ENCODE results near the gene SPG21.

Gene SPG21

DNA sequence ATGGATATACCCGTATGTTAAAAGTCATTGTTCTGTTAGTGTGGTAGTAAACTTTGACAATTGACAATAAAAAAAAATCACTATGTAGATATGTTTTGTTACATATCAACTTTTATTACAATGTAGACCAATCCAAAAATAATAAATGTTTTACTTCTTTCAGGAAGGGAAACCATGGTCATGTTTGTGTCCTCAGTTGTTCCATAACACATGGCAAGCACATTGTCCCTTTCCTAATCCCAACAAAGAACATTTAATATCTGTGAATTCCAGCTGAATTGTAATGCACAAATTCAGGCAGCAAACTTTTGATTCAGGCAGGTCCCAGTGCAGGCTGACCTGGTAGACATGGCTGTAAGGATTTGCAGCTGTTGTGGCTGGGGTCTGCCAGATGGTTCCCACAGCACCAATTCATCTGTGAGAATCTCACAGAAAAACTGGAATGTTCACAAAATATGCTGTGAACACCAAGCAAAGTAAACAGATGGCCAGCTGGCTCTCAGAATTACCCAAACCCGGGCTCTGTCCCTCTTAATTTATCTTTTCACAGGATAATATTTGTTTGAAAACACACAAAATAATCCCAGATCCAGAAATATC, 1.9 kb upstream of the SPG21 start:
- no peak for DNase-seq

DNA sequence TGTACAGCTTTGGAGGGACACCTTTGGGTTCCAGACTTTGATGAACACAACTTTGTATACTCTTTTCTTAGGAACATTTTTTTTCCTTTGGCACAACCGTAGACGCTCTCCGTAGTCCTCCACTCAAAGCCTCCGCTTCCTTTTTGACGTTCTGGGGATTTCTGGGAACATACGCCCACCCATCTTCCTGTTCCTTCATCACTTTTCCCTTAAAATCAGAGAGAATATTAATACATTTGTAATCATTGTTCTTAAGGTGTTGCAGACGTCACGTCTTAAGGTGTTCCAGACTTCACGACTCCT, 405 bp upstream of the SPG21 start:
- DNase-seq = no peak

DNA sequence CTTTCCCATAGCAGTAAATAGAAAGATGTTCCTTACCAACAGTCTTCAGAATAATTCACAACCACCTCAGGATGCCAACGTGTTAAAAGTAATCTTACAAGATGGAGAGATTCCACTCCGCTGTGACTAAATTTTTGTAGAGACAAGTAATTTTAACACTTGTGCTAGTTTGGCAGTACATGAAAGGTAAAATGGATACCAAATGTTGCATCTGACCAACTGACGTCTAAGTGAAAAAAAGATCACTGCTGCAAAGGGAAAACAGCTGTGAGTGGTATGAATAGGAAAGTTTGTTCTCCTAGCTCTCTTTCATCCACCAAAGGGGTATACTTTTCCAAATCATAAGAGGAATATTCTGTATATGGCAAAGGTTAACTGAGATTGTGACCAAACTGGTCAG, 2.6 kb downstream of the SPG21 start:
- DNase-seq = no peak

DNA sequence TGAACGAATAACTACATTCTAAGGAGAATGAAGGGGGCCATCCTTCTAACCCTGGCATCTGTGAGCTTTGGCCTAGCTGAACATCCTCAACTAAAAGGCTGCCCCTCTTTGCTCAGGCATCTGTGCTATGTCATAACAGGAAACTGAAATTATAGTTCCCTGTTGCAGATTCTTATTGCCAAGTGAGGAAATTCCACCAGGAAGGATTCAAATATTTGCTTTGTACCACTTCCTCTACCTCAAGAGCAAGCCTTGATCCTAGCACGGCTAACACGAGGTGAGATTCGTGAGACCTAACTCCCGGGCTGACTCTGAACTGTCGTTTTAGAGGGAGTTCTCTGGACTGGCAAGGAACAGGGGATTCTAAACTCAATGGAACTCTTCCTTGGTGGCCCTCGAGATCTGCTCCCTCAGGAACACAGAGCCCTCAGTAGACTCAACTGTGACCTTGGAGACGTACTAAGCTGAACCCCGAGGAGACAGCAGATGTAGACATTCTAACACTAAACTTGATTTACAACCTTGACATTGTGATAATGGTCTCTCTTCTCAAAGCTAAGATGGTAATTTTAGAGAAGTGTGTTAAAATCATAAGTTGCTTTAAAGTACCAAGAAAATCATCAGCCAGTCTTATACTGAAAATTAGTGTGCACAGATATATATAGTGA, 4.2 kb downstream of the SPG21 start:
- DNase-seq = no peak

DNA sequence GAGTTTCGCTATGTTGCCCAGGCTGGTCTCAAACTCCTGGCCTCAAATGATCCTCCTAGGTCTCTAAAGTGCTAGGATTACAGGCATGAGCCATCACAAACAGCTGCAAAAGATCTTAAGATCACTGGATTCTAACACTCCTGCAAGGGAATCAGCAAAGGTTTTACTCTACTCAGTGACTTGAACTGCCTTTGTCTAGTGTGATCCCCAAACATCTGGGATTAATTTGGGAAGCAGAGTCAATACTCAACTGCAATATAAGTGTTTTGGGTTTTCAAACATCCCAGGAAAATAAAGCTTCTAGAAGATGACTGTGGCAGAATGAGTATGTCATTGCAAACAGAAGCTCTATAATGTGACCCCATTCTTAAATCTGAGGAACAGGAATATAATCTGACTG, 7.2 kb downstream of the SPG21 start:
- no peak for DNase-seq

DNA sequence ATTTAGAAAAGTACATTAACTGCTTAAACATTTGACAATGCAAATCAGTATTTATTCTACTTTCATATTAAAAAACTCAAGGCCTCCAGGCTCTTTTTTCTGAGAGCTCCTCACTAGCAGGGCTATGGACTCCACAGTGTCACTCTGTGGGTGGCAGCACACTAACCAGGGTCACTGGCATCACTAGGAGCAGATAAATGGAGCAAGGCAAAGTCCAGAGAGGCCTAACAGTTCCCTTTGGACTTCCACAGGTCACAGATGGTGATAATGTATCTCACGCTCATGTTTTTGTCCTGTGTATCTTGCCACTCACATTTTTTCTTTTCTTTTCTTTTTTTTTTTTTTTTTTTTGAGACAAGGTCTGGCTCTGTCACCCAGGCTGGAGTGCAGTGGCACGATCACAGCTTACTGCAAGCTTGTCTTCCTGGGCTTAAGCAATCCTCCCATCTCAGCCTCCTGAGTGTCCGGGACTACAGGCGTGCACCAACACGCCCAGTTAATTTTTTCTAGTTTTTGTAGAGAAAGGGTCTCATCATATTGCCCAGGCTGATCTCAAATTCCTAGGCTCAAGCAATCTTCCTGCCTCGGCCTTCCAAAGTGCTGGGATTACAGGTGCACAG, 7.8 kb downstream of the SPG21 start:
- DNase-seq = no peak

DNA sequence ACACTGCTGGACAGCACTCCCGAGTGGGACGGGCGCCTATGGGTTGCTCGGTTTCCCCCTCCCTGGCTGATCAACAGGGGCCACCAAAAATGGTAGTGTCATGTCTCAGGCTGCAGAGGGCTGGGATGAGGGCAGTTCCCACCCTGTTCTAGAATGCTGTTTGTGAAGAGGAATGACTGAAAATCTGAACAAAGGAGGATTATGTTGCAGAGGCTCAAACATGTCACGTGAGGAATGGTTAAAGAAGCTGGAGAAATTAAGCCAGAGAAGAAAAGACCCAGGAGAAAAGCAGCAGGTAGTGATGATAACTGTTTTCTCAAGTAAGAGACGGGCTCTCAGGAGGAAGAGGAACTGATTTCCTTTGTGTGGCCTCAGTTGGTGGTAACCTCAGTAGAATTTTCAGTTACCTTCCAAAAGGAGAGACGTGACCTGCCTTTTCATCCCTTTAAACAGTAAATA, 10.4 kb downstream of the SPG21 start:
- no peak for DNase-seq

- DNase-seq = no peak
Measured at GRCh38 chr15:64975390-64975789, 14.3 kb downstream of the SPG21 start.

- no peak for DNase-seq
Measured at GRCh38 chr15:64970698-64971097, 19.0 kb downstream of the SPG21 start.

DNA sequence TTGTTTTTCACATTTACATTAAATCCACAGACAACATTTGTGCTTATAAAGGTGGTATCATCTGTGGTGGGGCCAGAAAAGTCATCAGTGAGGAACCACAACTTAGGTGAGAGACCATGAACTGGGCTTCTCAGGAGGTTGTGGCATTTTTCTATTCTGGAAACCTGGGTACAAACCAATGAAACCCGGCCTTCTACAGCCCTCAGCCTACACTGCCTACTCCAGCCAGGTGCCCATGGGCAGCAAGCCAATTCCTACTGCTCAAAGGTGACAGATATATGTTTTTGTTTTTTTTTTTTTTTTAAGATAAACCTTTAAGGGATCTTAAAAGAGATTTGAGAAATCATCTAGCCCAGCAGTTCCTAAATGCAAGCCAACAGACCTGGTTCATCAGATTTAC, 20.3 kb downstream of the SPG21 start:
- DNase-seq = no peak

GRCh38 chr15:64961013-64961412, 28.7 kb downstream of the SPG21 start:
- DNase-seq = no peak

- no peak for DNase-seq
Measured at GRCh38 chr15:64960153-64960552, 29.6 kb downstream of the SPG21 start.

GRCh38 chr15:64959128-64959527, 30.6 kb downstream of the SPG21 start:
- DNase-seq = no peak

- DNase-seq = no peak
Measured at GRCh38 chr15:64954395-64954794, 35.3 kb downstream of the SPG21 start.

GRCh38 chr15:64951777-64952418, 37.8 kb downstream of the SPG21 start:
- no peak for DNase-seq

DNA sequence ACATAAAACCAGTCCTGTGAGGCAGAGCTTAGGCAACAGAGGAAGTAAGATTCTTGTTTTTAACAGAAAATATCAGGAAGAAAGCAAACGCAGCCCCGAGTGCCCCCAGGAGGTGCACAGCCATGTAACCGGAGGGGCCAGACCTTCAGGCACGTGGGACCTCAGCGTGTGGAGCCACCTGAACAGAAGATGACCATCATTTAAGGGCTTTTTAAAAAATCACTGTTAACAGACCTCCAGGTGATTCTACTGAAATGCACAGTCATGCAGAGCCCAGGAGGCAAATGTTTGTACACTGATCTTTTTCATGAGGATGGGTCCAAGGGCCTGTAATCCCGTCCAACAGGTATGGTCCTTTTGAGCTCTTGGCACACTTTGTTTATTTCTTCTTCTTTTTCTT, 38.8 kb downstream of the SPG21 start:
- no peak for DNase-seq

- no peak for DNase-seq
Measured at GRCh38 chr15:64949383-64950186, 40.1 kb downstream of the SPG21 start.

DNA sequence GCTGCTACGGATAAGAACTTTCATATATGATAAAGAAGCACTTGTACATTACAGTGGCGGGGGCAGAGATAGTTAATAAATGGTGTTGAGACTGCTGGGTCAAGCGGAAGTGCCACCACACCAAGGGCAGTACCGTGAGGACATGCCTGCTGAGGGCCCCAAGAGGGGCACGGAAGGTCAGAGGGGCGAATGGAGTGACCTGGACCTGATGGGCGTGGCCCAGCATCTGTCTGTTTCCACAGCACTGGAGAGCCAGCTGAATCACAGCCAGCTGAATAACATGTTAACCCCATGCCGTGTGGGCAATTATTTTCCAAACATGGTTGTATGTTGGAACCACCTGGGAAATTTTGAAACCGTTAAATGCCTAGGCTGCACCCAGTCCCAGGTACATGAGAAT, 40.8 kb downstream of the SPG21 start:
- no peak for DNase-seq

DNA sequence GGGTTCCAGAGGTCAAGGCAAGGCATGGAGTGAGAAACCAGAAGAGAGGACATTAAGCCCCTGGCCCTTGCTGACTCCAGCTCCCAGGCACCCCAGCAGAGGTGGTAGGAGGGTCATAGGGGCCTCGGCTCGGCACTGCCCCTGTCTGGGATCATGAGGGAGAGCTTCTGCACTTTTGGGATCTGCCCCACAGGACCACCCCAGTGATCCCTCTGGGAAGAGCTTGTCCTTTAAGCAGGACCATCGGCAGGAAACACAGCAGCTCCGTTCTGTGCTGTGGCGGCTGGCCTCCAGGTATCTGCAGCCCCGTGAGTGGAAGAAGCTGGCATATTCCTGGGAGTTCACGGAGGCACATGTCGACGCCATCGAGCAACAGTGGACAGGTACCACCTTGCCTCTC, 42.5 kb downstream of the SPG21 start:
- no peak for DNase-seq

DNA sequence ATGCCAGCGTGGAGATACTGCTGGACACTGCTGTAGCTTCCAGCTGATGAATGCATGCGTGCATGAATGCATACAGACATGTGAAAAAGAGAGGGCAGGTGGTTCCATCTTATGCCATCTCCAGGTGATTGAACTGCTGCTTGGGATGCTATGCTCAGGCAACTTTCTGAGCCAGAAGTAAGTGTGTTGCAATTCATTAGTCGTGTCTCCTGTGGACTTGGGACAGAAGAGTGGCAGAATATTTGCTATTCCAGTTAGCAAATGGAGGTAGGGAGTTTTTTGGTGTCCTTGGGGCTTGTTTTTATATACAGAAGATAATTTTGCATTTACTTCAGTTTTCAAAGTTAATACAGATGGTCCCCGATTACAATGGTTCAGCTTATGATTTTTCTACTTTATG, 44.8 kb downstream of the SPG21 start:
- DNase-seq = no peak

DNA sequence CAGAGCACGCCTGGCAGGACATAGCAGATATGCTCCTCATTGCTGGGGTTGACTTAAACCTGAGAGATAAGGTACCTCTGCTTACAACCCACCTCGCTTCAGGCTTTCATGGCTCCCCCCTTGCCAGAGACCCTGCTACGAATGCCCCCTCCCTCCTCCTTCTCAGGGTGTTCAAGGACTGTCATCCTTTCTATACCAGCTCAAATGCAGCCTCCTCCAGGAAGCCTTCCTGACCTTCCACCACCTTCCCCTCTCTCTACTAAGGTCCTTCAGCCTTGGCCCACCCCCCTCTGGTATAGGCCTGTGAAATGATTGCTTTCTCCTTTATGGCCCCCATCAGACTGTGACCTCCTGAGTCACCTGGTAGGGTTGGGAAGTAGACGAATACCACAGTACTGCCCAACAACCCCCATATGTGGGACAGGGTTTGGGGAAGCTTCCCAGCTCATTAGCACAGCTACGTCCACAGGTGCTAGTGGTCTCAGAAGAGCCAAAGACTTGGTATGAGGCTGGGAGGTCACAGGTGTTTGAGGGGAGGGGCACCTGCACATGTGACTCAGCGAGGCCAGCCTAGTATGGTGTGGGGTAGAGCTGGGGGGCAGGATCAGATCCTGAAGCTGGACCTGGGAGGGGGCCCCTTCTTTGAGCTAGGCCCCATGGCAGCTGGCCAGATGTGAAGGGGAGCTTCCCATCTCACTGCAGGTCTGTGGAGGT, 46.0 kb downstream of the SPG21 start:
- DNase-seq = no peak

DNA sequence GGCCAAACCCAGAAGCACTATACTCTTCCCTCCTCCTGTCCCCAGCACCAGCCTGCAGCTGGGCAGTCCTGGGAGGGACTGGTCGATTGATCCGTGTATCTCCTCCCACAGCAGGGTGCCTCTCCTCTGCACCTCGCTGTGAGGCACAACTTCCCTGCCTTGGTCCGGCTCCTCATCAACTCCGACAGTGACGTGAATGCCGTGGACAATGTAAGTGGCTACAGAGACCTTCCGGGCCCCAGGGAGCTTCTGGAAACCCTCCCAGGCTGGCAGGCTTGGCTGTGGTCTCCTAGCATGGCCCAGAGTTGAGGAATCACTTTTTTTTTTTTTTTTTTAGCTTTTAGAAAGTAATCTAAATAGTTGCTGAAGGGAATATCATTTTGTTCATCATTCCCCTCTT, 47.4 kb downstream of the SPG21 start:
- no peak for DNase-seq

DNA sequence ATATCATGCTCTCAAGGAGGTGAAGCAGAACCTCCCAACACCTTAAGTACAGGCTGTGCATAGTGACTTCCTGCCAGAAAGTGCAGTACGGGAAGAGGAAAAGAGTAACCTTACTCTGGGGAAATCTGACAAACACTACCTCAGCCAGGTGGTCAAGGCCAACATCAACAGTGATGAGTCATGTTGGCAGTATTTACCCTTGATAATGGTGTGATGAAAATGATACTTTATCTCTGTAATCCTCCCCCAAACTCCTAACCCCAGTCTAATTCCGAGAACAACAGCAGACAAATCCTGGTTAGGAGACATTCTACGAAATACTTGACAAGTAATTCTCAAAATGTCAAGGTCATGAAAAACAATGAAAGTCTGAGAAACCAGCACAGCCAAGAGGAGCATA, 51.5 kb downstream of the SPG21 start:
- DNase-seq = no peak

Measured in stimulated activated CD4-positive, alpha-beta T cell treated with anti-CD3 and anti-CD28 coated beads, Interleukin-1b, Interleukin-23, amount 100 ng/mL, for 48 hours (primary cell).